Middle frontal gyrus (tissue), 1 donor: ENCODE results near the gene PEX11B.

Experiments used
- DNase-seq: peaks from one replicate; pipeline ENCODE4 v3.0.0-alpha.2; 2015; ENCODE audit warnings: low spot score; ENCODE audit errors: extremely low spot score

PEX11B gene, protein sequence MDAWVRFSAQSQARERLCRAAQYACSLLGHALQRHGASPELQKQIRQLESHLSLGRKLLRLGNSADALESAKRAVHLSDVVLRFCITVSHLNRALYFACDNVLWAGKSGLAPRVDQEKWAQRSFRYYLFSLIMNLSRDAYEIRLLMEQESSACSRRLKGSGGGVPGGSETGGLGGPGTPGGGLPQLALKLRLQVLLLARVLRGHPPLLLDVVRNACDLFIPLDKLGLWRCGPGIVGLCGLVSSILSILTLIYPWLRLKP

DNA sequence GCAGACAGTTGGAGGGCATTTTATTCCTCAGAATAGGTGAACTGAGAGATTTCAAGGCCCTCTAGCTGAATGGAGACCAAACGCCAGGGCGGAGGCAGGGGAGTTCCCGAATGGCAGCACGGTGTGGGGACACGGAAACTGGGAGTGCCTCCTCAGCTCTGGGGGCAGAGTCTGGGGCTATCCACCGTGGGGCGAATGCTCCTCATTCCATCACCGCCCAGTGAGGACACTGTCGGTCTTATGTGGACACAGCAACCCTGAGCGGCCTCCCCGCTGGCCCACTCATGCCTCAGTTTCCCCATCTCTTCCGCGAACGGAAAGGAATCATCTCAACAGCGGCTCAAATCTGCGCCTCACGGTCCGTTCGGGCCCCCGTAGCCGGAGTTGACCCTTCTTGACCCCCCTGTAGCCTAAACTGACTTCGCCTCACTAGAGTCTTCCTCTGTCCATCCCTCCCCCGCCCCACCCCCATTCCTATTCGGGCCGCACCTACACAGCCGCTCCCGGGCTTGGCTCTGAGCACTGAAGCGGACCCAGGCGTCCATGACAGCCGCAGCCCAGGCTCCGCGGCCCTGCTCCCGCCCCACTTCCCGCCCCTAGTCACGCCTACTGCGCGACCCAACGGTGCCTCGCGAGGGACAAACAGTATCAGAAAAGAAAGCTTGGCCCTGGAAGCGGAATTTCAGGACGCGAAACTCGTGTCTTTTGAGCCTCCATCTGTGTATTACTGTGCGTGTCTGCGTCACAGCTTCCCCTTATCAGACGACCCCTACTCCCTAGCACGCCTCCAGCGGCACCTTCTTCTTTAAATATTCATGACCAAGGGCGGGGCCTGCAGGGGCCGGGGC lies at the start of gene PEX11B:
Gene PEX11B, minus strand, starts transcription at position 574 of the 848 bp plus-strand sequence. Its CDS starts 29 bp downstream, at position 545.
- peak; percentile 86 for DNase-seq

GRCh38 chr1:145967288-145967687 lies 48.8 kb upstream of the PEX11B start:
- DNase-seq, result no peak

GRCh38 chr1:145965119-145965744 lies 46.7 kb upstream of the PEX11B start:
- DNase-seq, result no peak

GRCh38 chr1:145964328-145965118 lies 46.0 kb upstream of the PEX11B start, which contains the start of the genes ANKRD34A and POLR3GL:
Gene ANKRD34A (minus strand): TSS chr1:145964575. CDS start chr1:145961759, 2,816 bp downstream.
Gene POLR3GL (plus strand): TSS chr1:145964690. CDS start chr1:145974866, 10,176 bp downstream.
- peak; percentile 93 for DNase-seq

- DNase-seq, result no peak
These were observed 44.9 kb upstream of the PEX11B start for GRCh38 chr1:145963265-145964019.

- DNase-seq, result no peak
These were observed 43.9 kb upstream of the PEX11B start for GRCh38 chr1:145962157-145963102.

- no peak for DNase-seq
These were observed 43.1 kb upstream of the PEX11B start for GRCh38 chr1:145961425-145962156.

DNA sequence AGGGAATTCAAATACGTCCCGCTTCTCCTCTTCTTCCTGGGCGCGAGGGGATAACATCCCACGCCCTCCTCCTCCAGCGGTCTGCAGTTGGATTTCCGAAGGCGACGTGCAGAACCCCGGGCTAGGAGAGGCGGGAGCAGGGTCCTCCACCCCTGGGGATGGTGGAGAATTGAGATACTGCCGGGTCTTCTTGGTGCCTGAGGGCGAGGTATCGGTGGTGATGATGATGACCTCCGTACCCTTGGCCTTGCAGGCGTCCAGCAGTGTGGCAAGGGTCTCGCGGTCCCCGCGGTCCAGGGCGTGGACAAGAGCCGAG lies 42.5 kb upstream of the PEX11B start:
- DNase-seq, result no peak

GRCh38 chr1:145960468-145961108 lies 42.1 kb upstream of the PEX11B start:
- DNase-seq, result no peak

DNA sequence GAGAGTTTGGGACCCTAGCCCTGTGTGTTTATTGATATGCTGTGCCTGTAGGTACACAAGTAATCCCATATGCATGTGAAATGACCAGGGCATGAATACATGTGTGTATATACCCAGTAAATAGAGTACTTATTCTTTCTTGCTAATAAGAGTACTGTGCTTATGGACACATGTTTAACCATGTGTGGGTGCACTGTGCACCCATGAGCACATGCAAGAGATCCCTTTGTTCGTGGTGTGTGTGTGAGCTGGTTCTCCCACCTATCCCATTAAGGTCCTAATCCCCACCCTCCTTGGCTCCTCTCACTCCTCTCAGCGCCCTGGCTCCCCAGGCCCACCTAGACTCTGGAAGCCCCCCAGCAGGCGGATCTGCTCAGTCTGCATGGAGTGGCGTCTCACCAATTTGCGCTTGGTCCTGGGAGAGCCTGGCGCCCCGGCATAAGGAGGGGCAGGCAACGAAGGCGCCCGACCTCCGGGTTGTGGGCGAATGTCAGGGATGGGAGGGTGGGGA lies 41.5 kb upstream of the PEX11B start:
- DNase-seq, result no peak

DNA sequence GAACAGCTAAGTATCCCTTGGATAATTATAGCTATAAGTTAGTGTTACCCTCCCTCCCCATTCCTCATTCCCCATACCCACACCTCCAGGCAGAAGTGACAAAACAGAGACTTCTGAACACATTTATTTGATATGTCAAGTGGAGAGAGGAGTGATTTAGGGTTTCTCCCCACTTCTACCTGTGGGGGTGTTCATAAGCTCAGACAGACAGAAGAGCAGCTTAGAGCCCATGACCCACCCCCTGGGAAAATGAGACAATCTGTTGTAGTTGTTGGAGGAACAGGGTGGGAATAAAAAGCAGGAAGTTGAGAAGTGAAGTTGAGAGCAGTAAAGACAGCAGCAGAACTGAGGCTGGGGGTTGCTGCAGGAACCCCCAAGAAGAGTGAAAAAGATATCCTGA lies 40.8 kb upstream of the PEX11B start:
- DNase-seq, result no peak

DNA sequence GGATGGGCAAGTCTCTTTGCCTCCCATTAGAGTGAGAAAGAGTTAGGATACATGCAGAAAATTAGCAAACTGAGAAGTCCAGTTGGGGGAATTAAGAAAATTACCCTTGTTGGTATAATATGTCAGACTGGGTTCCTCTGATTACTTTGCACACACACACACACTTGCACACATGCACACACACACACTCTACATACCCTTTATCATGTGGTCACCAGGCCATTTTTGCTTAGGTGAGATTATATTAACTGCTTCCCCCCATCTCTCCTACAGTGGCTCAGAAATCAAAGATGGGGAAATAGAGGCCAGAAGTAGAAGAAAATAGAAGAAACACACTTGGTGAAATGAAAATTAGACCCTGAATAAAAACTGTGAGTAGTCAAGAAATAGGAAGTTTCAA lies 40.2 kb upstream of the PEX11B start:
- no peak for DNase-seq

DNA sequence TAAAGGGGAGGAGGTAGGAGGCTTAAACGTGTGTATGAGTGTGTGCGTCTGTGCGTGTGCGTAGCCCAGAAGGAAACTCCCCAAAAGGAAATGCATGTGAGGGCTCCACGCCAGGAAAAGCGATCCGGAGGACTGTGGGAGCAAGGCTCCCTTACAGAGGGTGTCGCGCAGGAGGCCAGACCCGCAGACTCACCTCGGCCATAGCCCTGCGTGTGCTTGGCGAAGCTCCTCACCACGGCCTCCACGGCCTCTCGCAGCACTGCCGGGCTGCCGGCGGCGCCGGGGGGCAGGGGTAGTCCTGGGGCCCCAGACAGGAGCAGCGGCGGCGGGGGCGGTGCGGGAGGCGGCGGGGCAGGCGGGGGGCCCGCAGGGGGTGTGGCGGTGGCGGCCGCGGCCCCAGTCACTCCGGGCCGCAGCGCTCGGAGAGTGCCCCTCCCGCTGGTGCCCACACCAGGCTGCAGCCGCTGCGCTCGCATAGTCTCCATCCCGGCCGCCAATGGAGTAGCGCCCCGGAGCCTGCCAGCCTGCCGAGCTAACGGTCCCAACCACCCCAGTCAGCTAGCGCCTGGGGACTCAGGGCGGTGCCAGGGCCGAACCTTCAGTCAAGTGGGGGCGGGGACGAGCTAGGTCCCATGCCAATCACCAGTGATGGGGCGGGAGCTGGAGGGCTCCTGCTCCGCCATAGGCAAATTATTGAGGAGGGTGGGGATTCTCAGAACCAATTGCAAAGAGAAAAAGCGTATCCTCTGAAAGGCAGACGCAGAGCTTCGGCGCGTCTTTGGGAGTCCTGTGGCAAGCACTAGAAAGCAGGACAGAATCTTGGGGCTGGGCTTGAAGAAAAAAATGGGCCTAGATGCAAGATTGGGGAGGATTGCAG lies 39.2 kb upstream of the PEX11B start, which contains the start of gene LIX1L:
Gene LIX1L, minus strand, starts transcription at position 575 of the 877 bp plus-strand sequence. Its CDS starts 90 bp downstream, at position 485.
- peak; percentile 97 for DNase-seq

DNA sequence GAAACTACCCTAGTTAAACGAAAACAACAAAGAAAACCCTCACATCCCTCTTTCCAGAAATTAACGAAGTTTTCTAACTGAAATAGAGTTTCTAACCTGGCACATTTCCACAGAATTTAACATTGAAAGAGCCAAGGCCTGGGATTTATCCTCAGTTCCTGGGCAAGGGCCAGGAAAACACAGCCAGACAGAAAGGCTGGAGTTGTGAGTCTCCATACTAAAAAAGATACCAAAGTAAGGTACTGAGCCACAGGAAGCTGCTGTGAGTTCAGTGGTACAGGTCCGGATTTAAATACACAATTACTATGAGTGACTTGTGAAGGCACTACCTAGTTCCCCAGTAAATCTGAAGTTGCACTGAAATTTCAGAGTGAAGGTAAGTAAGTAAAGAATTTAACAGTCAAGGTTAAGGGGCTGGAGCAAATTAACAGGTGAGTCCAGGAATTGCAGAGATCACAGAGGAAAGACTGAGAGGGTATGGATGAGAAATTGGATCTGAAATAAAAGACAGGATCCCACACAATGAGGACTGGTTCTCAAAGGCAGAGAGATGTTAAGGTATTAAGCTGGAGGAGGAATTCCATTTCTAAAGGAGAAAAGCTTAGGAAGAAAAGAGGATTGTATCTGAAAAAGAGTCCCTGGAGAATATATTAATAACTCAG lies 38.4 kb upstream of the PEX11B start:
- no peak for DNase-seq

- DNase-seq, result no peak
These were observed 37.8 kb upstream of the PEX11B start for GRCh38 chr1:145956361-145956760.

- DNase-seq, result no peak
These were observed 36.9 kb upstream of the PEX11B start for GRCh38 chr1:145955436-145955835.
